ENCODE measurements around the gene PSMC5.
"Not testable (repeated sequence)": the region's sequence is repeated elsewhere in the genome, so short reads cannot be mapped to it uniquely, and the experiment has no call there.

PSMC5 gene

GRCh38 chr17:63874061-63874626 is 46.9 kb downstream of the PSMC5 start:
- not testable (repeated sequence) for DNase-seq

- not testable (repeated sequence) for DNase-seq
Observed at GRCh38 chr17:63874693-63875092, 47.5 kb downstream of the PSMC5 start.

- DNase-seq, result not testable (repeated sequence)
Observed at GRCh38 chr17:63878413-63878812, 51.2 kb downstream of the PSMC5 start.

GRCh38 chr17:63880706-63881105 is 53.5 kb downstream of the PSMC5 start:
- peak; percentile 45 for DNase-seq

- not testable (repeated sequence) for DNase-seq
Observed at GRCh38 chr17:63881337-63881736, 54.1 kb downstream of the PSMC5 start.
